GM12875 (cell line): ENCODE data around the gene MAP1S.

ENCODE experiments used
- H3K4me3 ChIP-seq: one replicate; pipeline ENCODE4 v1.5.1; 2011; ENCODE audit warnings: low read depth, low read length, control low read depth
- CTCF ChIP-seq: IDR thresholded peaks from 2 replicates; pipeline ENCODE4 v1.5.1; 2011; ENCODE audit warnings: low read depth, mild to moderate bottlenecking, control low read depth, inconsistent platforms, low read length, moderate library complexity, borderline replicate concordance; ENCODE audit not compliant: insufficient read depth

The MAP1S gene

GRCh38 chr19:17765069-17765618 is 45.9 kb downstream of the MAP1S start:
- no peak for TF ChIP-seq CTCF
- H3K4me3 ChIP-seq: no peak overlapping the region

- H3K4me3 ChIP-seq: no peak overlapping the region
- TF ChIP-seq CTCF: peak; percentile 95
Measured at GRCh38 chr19:17766543-17767131, 47.4 kb downstream of the MAP1S start.

- no peak overlapping the region for H3K4me3 ChIP-seq
- TF ChIP-seq CTCF: no peak
Measured at GRCh38 chr19:17767559-17767958, 48.3 kb downstream of the MAP1S start.

- no peak for TF ChIP-seq CTCF
- no peak overlapping the region for H3K4me3 ChIP-seq
Measured at GRCh38 chr19:17770613-17771012, 51.3 kb downstream of the MAP1S start.

- H3K4me3 ChIP-seq: no peak overlapping the region
- no peak for TF ChIP-seq CTCF
Measured at GRCh38 chr19:17772172-17772571, 52.9 kb downstream of the MAP1S start.

GRCh38 chr19:17775245-17775927 is 56.1 kb downstream of the MAP1S start:
- TF ChIP-seq CTCF: peak; percentile 60
- no peak overlapping the region for H3K4me3 ChIP-seq
